ENCODE data around the gene CBFA2T3. TPM values are rescaled to one million over a fixed set of nuclear protein-coding genes. Genes with fewer than 3 reads are reported as not detected.

CBFA2T3 gene
- total and polyA plus RNA-seq, 5 donors: 5.6 to 8.5 (median 7.3) TPM

- no peak overlapping the region for H3K27ac ChIP-seq (ENCODE audit: low read length)
Observed at GRCh38 chr16:88951989-88952388, 25.0 kb downstream of the CBFA2T3 start.

GRCh38 chr16:88951501-88951900 lies 25.5 kb downstream of the CBFA2T3 start:
- no peaks in the 10 kb centered on the region for H3K9me3 ChIP-seq (ENCODE audit: control insufficient read depth, low read length)
- WGBS: 90% methylated on average over 15 of the region's 15 CpGs
- H3K4me3 ChIP-seq (ENCODE audit: low read length): no peak overlapping the region
- no peak overlapping the region for H3K27ac ChIP-seq (ENCODE audit: low read length)
- ATAC-seq: no peak
- H3K4me1 ChIP-seq (ENCODE audit: control insufficient read depth, insufficient read depth, low read length): no peaks in the 10 kb centered on the region
- intact Hi-C loops (cut with DNase I): no loop called here
- H3K27me3 ChIP-seq (ENCODE audit: control insufficient read depth, insufficient read depth): no peaks in the 10 kb centered on the region
- peak in 2 of 3 donors; percentile 6 to 36 for DNase-seq

More at GRCh38 chr16:88951989-88952388, 25.0 kb downstream of the CBFA2T3 start:
- Histone ChIP-seq H3K4me1 (ENCODE audit: control insufficient read depth, insufficient read depth, low read length) (no peaks in the 10 kb centered on the region), H3K4me3 (ENCODE audit: low read length) (no peak overlapping the region), H3K9me3 (ENCODE audit: control insufficient read depth, low read length) (no peaks in the 10 kb centered on the region), H3K27me3 (ENCODE audit: control insufficient read depth, insufficient read depth) (no peaks in the 10 kb centered on the region)
- DNase-seq: peak in 2 of 3 donors; percentile 29 to 51
- intact Hi-C loops (cut with DNase I): no loop called here
- WGBS: 43% methylated on average over 11 of the region's 11 CpGs
- peak in 1 of 2 donors; percentile 37 for ATAC-seq

- Histone ChIP-seq H3K27me3 (ENCODE audit: control insufficient read depth, insufficient read depth) (no peaks in the 10 kb centered on the region), H3K4me3 (ENCODE audit: low read length) (no peak overlapping the region), H3K27ac (ENCODE audit: low read length) (no peak overlapping the region), H3K4me1 (ENCODE audit: control insufficient read depth, insufficient read depth, low read length) (no peaks in the 10 kb centered on the region), H3K9me3 (ENCODE audit: control insufficient read depth, low read length) (no peaks in the 10 kb centered on the region)
- peak in 2 of 3 donors; percentile 16 to 18 for DNase-seq
- no peak for ATAC-seq
- intact Hi-C loops (cut with DNase I): loop anchor here in 2 of 4 donors (10.0 kb wide), 2 partner anchors 146 to 266 kb away; partner anchors contain the start of genes ZNF778 (in 2 of the 2) and ACSF3 (in 1 of the 2)
- WGBS: 74% methylated on average over 17 of the region's 17 CpGs
Observed at GRCh38 chr16:88948781-88949490, 28.1 kb downstream of the CBFA2T3 start.

GRCh38 chr16:88945473-88945872 lies 31.5 kb downstream of the CBFA2T3 start:
- H3K27me3 ChIP-seq (ENCODE audit: control insufficient read depth, insufficient read depth): no peaks in the 10 kb centered on the region
- DNase-seq (peak in 2 of 3 donors; percentile 5 to 8), ATAC-seq (no peak)
- intact Hi-C loops (cut with DNase I): loop anchor here in 2 of 4 donors (10.0 kb wide), 2 partner anchors 149 to 269 kb away; partner anchors contain the start of genes ZNF778 (in 2 of the 2) and ACSF3 (in 1 of the 2)
- no peak overlapping the region for H3K27ac ChIP-seq (ENCODE audit: low read length)
- 73% methylated on average over 10 of the region's 10 CpGs for WGBS
- H3K4me1 ChIP-seq (ENCODE audit: control insufficient read depth, insufficient read depth, low read length): no peaks in the 10 kb centered on the region
- H3K4me3 ChIP-seq (ENCODE audit: low read length): no peak overlapping the region
- H3K9me3 ChIP-seq (ENCODE audit: control insufficient read depth, low read length): no peaks in the 10 kb centered on the region

- DNase-seq (peak in 2 of 3 donors; percentile 40 to 51), ATAC-seq (no peak)
- H3K9me3 ChIP-seq (ENCODE audit: control insufficient read depth, low read length): no peaks in the 10 kb centered on the region
- H3K4me3 ChIP-seq (ENCODE audit: low read length): no peak overlapping the region
- H3K4me1 ChIP-seq (ENCODE audit: control insufficient read depth, insufficient read depth, low read length): no peaks in the 10 kb centered on the region
- intact Hi-C loops (cut with DNase I): loop anchor here in 2 of 4 donors (10.0 kb wide), 2 partner anchors 151 to 271 kb away; partner anchors contain the start of genes ZNF778 (in 2 of the 2) and ACSF3 (in 1 of the 2)
- no peak overlapping the region for H3K27ac ChIP-seq (ENCODE audit: low read length)
- 94% methylated on average over 20 of the region's 20 CpGs for WGBS
- H3K27me3 ChIP-seq (ENCODE audit: control insufficient read depth, insufficient read depth): no peaks in the 10 kb centered on the region
Observed at GRCh38 chr16:88943741-88944140, 33.3 kb downstream of the CBFA2T3 start.

GRCh38 chr16:88943131-88943664 lies 33.8 kb downstream of the CBFA2T3 start:
- H3K9me3 ChIP-seq (ENCODE audit: control insufficient read depth, low read length): no peaks in the 10 kb centered on the region
- WGBS: 91% methylated on average over 18 of the region's 18 CpGs
- H3K4me1 ChIP-seq (ENCODE audit: control insufficient read depth, insufficient read depth, low read length): no peaks in the 10 kb centered on the region
- no peaks in the 10 kb centered on the region for H3K27me3 ChIP-seq (ENCODE audit: control insufficient read depth, insufficient read depth)
- H3K4me3 ChIP-seq (ENCODE audit: low read length): no peak overlapping the region
- ATAC-seq (no peak), DNase-seq (peak in 2 of 3 donors; percentile 34 to 63)
- no peak overlapping the region for H3K27ac ChIP-seq (ENCODE audit: low read length)
- intact Hi-C loops (cut with DNase I): loop anchor here in 2 of 4 donors (10.0 kb wide), 2 partner anchors 152 to 272 kb away; partner anchors contain the start of genes ZNF778 (in 2 of the 2) and ACSF3 (in 1 of the 2)

GRCh38 chr16:88941913-88942909 lies 34.8 kb downstream of the CBFA2T3 start:
- WGBS: 26% methylated on average over 54 of the region's 54 CpGs
- peak in 1 of 2 donors; percentile 34 for ATAC-seq
- no peaks in the 10 kb centered on the region for H3K27me3 ChIP-seq (ENCODE audit: control insufficient read depth, insufficient read depth)

GRCh38 chr16:88940862-88941817 lies 35.9 kb downstream of the CBFA2T3 start:
- Histone ChIP-seq H3K4me1 (ENCODE audit: control insufficient read depth, insufficient read depth, low read length) (peaks cover 2% of the 10 kb centered on the region), H3K4me3 (ENCODE audit: low read length) (peak overlapping the region; percentile 80), H3K27me3 (ENCODE audit: control insufficient read depth, insufficient read depth) (no peaks in the 10 kb centered on the region), H3K9me3 (ENCODE audit: control insufficient read depth, low read length) (no peaks in the 10 kb centered on the region), H3K27ac (ENCODE audit: low read length) (peak overlapping the region; percentile 63)
- peak in 1 of 2 donors; percentile 2 for ATAC-seq
- intact Hi-C loops (cut with DNase I): loop anchor here in 2 of 4 donors (10.0 kb wide), 2 partner anchors 154 to 274 kb away; partner anchors contain the start of genes ZNF778 (in 2 of the 2) and ACSF3 (in 1 of the 2)
- DNase-seq: peak in 2 of 3 donors; percentile 78 to 79
- WGBS: 1% methylated on average over 143 of the region's 152 CpGs

More at GRCh38 chr16:88941913-88942909, 34.8 kb downstream of the CBFA2T3 start:
- no peaks in the 10 kb centered on the region for H3K9me3 ChIP-seq (ENCODE audit: control insufficient read depth, low read length)
- H3K4me1 ChIP-seq (ENCODE audit: control insufficient read depth, insufficient read depth, low read length): peaks cover 2% of the 10 kb centered on the region
- H3K27ac ChIP-seq (ENCODE audit: low read length): no peak overlapping the region
- intact Hi-C loops (cut with DNase I): loop anchor here in 2 of 4 donors (10.0 kb wide), 2 partner anchors 153 to 273 kb away; partner anchors contain the start of genes ZNF778 (in 2 of the 2) and ACSF3 (in 1 of the 2)
- peak overlapping the region; percentile 80 for H3K4me3 ChIP-seq (ENCODE audit: low read length)
- DNase-seq: peak; percentile 58 to 85 (median 76)
